Adrenal gland (tissue), 5 donors: ENCODE data around the gene SZRD1.

Source experiments
- POLR2A ChIP-seq, 2 donors: fragments of 450-650 bp; IDR thresholded peaks; one replicate each; pipeline ENCODE4 v1.6.1; 2017; ENCODE audit warnings: antibody characterized with exemption in 2 of 2, mild to moderate bottlenecking in 2 of 2, moderate library complexity in 1 of 2
- TF ChIP-seq, protein P1 (sequence below), 6 experiments: fragments of 450-650 bp in 4 of 6; fragments of 200-600 bp in 2 of 6; sonication (generic) in 1 of 6; IDR thresholded peaks; 1 replicate in 5 of 6; 2 replicates in 1 of 6; pipeline versions ENCODE4 v1.5.1 to v1.8.0; 2016 to 2021; ENCODE audit warnings: antibody characterized with exemption in 6 of 6, mild to moderate bottlenecking in 2 of 6, moderate library complexity in 1 of 6
- donor health status: DM: no; HTN: no; CAD: no.

- TF ChIP-seq POLR2A (IDR thresholded peaks at IDR 0.05) = no peak
- TF ChIP-seq, protein P1, sequence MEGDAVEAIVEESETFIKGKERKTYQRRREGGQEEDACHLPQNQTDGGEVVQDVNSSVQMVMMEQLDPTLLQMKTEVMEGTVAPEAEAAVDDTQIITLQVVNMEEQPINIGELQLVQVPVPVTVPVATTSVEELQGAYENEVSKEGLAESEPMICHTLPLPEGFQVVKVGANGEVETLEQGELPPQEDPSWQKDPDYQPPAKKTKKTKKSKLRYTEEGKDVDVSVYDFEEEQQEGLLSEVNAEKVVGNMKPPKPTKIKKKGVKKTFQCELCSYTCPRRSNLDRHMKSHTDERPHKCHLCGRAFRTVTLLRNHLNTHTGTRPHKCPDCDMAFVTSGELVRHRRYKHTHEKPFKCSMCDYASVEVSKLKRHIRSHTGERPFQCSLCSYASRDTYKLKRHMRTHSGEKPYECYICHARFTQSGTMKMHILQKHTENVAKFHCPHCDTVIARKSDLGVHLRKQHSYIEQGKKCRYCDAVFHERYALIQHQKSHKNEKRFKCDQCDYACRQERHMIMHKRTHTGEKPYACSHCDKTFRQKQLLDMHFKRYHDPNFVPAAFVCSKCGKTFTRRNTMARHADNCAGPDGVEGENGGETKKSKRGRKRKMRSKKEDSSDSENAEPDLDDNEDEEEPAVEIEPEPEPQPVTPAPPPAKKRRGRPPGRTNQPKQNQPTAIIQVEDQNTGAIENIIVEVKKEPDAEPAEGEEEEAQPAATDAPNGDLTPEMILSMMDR (IDR thresholded peaks at IDR 0.05) = no peak
Observed at GRCh38 chr1:16340673-16341072, 26.4 kb upstream of the SZRD1 start.
